GM12872 (cell line): Measurements from ENCODE around the gene GNG12.

Source experiments
- CTCF ChIP-seq: IDR thresholded peaks from 3 replicates; pipeline ENCODE4 v1.5.1; 2011; ENCODE audit warnings: low read depth, mild to moderate bottlenecking, low read length, moderate library complexity; ENCODE audit not compliant: insufficient read depth

Gene GNG12

GRCh38 chr1:67851800-67852199 is 18.5 kb upstream of the GNG12 start:
- TF ChIP-seq CTCF = no peak

GRCh38 chr1:67850611-67851075 is 17.4 kb upstream of the GNG12 start:
- TF ChIP-seq CTCF = no peak

- TF ChIP-seq CTCF = peak; percentile 38; the same call in 2 of the 3 replicates
Measured at GRCh38 chr1:67850151-67850551, 16.9 kb upstream of the GNG12 start.

- TF ChIP-seq CTCF = no peak
Measured at GRCh38 chr1:67847466-67847865, 14.2 kb upstream of the GNG12 start.

- TF ChIP-seq CTCF = no peak
Measured at GRCh38 chr1:67846538-67846937, 13.3 kb upstream of the GNG12 start.

GRCh38 chr1:67844988-67845387 is 11.7 kb upstream of the GNG12 start:
- TF ChIP-seq CTCF = no peak

- no peak for TF ChIP-seq CTCF
Measured at GRCh38 chr1:67843746-67844145, 10.5 kb upstream of the GNG12 start.

- TF ChIP-seq CTCF = no peak
Measured at GRCh38 chr1:67843331-67843730, 10.1 kb upstream of the GNG12 start.
